Measurements from ENCODE around the gene TAF4. TPM values are rescaled to one million over a fixed set of nuclear protein-coding genes. Genes with fewer than 3 reads are reported as not detected.
"Not testable (repeated sequence)": the region's sequence is repeated elsewhere in the genome, so short reads cannot be mapped to it uniquely, and the experiment has no call there.

TAF4 gene
- total RNA-seq, 1 experiment from 2014 or later: 4.9 TPM

DNA sequence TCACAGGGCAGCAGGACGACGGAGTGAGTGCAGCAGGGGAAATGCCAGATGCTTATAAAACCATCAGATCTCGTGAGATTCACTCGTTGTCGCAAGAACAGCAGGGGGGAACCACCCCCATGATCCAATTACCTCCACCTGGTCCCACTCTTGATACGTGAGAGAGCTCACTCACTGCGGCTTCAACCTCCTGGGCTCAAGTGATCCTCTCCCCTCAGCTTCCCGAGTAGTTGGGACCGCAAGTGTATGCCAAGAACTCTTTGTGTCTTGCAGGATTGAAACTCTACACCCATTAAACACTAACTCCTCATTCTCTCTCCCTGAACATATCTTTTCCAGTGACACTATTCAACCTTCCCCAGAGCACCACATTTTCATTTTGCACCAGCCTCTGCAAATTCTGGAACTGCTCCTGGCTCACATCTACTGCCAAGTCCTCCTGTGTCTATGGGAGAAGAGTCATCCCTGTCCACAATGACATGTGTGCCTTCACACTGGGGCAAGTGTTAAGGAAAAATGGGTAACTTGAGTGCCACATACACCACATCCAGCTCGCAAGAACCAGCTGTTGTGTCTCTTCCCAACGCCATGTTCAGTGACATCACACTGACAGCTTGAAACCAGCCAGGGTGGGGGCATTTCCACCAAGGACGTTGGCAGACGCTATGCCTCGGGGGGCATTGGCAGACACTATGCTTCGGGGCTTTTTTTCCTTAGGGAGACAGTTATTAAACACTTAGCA, 14.7 kb upstream of the TAF4 start:
- no peak for DNase-seq (ENCODE audit: low spot score)

DNA sequence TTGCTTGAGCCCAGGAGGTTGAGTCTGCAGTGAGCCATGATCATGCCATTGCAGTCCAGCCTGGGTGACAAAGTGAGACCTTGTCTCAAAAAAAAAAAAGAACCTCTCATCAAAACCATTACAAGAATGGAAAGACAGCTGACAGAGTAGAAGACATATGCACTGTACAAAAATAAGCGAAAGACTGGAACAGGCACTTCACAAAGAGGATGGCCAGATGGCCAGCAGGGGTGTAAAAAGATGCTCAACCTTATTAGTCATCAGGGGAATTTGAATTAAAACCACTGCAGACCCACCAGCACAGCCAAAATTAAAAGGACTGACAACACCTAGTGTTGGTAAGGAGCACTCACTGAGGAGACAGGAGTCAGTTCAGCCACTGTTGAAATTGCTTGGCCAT, 13.5 kb upstream of the TAF4 start:
- DNase-seq (ENCODE audit: low spot score): no peak

DNA sequence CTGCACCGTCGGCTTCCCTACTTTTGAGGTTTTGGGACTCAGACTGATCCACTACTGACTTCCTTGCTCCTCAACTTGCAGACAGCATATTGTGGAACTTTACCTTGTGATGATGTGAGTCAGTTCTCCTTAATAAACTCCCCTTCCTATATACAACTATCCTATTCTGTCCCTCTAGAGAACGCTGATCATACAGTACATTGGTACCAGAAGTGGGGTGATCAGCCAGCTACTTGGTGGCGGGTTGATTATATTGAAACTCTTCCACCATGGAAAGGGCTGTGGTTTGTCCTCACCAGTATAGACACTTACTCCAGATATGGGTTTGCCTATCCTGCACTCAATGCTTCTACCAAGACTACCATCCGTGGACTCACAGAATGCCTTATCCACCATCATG, 7.6 kb upstream of the TAF4 start:
- DNase-seq (ENCODE audit: low spot score): no peak

DNA sequence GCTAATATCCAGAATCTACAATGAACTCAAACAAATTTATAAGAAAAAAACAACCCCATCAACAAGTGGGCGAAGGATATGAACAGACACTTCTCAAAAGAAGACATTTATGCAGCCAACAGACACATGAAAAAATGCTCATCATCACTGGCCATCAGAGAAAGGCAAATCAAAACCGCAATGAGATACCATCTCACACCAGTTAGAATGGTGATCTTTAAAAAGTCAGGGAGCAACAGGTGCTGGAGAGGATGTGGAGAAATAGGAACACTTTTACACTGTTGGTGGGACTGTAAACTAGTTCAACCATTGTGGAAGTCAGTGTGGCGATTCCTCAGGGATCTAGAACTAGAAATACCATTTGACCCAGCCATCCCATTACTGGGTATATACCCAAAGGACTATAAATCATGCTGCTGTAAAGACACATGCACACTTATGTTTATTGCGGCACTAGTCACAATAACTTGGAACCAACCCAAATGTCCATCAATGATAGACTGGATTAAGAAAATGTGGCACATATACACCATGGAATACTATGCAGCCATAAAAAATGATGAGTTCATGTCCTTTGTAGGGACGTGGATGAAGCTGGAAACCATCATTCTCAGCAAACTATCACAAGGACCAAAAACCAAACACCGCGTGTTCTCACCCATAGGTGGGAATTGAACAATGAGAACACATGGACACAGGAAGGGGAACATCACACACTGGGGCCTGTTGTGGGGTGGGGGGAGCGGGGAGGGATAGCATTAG, 6.2 kb upstream of the TAF4 start:
- not testable (repeated sequence) for DNase-seq (ENCODE audit: low spot score)

DNA sequence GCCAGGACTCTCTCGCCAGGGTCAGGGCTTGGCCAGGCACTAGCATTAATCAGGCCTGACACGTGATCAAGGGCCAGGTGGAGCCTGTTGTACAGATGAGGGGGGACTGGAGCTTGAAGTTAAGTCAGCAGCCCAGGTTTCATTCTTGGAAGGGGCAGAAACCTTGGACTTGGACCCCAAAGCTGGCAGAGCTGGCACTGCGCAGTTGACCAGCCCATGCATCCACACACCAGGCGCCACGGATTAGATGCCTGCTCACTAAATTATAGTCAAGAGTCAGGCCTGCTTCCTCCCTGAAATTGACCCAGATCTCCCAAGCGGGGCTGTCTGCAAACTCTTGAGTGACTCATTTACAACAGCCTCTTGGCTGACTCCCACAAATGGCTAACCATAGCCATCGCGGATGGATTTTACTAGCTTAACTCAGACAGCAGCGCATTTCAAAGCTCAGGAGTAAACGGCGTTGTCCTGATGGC, 4.1 kb upstream of the TAF4 start:
- no peak for DNase-seq (ENCODE audit: low spot score)

DNA sequence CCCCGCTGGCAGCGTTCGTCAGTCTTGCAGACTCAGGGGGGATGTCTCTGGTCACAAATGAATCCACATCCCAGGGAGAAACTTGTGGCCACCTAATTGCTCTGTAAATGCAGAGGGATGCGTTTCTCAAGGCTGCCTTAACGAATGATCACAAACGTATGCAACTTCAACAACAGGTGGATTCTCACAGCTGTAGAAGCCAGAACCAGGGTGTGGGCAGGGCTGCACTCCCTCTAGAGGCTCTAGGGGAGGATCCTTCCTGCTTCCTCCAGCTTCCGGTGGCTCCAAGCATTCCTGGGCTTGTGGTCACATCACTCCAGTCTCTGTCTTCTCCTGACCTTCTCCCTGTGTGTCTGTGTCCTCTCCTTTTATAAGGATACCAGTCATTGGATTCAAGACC, 3.3 kb upstream of the TAF4 start:
- DNase-seq (ENCODE audit: low spot score): no peak

DNA sequence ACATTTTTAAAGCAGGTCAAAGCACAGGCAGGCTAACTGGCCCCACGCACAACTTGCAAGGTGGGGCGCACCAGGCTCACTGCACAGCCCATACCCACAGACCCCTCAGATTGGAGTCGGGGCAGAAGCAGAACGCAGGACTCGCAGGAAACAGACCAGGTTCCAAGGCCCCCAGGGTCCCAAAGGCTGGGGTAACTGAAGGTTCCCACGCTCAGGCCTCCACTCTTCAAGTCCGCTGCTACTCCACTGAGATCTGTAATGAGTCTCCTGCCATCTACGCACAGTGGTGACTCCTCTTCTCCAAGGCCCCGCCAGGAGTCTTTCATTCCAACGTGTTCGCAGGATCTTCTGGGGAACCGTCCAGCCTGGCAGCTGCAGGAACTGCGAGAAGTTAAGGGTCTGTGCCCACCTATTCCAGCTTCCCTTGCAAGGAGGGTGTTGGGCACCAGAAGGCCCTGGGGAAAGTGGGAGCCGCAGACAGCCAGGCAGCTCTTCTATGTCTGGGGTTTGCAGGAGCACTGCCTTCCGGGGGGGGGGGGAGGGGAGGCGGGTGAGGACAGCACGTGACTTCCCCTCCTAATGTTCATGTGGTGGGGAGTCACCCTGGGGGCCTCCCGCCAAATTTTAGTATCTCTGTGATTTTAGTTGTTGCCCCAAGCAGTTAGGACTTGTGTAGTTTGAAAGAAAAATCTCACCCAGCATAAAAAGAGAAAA, 2.0 kb upstream of the TAF4 start:
- no peak for DNase-seq (ENCODE audit: low spot score)

DNA sequence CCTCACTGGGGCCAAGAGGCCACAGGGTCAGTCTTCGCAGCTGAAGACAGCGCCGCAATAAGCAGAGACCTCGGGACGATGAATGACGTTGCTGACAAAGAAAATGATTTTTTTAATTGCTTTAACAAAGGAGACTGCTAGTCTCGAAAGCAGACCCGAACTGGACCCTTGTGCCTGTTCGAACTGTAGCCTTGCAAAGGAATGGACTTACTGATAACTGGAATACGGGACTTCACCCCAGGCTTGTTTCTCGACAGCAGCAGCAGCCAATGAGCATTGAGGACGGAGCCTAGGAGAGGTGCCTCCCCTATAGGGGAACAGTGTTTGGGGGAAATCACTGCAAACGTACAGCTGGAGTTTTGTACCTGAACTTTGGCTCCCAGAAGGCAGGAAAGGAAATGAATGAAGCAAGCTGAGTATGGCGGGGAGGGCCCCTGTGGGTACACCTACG, 1.3 kb upstream of the TAF4 start:
- DNase-seq (ENCODE audit: low spot score): no peak

DNA sequence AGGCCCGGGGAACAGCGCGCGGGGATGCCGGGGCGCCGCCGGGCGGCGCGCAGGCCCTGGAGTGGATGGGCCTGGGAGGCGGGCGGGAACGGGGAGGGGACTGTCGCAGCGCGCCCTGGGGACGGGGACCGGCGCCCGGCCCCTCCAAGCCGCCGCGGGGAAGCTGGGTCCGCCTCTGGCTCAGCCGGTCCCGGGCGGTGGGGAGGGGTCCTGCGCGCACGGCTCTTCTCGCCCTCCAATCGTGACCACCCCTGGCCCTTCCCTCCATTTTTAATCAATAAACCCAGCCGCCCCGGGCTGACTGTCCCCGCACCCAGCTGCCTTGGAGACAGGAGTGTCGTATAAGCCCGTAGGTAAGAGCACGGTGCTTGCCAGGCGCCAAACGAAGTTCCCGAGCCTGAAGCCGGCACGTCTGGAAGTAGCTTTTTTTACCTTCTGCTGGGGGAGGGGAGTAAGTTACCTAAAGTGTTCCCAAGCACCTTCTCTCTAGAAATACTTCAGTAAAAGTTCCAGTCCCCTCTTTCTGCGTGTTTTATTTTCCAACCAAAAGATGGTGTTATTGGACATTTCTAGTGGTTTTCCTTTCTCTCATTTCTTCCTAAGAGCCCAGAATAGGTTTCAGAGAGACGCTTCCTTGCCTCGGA, 780 bp upstream of the TAF4 start:
- DNase-seq (ENCODE audit: low spot score): no peak

DNA sequence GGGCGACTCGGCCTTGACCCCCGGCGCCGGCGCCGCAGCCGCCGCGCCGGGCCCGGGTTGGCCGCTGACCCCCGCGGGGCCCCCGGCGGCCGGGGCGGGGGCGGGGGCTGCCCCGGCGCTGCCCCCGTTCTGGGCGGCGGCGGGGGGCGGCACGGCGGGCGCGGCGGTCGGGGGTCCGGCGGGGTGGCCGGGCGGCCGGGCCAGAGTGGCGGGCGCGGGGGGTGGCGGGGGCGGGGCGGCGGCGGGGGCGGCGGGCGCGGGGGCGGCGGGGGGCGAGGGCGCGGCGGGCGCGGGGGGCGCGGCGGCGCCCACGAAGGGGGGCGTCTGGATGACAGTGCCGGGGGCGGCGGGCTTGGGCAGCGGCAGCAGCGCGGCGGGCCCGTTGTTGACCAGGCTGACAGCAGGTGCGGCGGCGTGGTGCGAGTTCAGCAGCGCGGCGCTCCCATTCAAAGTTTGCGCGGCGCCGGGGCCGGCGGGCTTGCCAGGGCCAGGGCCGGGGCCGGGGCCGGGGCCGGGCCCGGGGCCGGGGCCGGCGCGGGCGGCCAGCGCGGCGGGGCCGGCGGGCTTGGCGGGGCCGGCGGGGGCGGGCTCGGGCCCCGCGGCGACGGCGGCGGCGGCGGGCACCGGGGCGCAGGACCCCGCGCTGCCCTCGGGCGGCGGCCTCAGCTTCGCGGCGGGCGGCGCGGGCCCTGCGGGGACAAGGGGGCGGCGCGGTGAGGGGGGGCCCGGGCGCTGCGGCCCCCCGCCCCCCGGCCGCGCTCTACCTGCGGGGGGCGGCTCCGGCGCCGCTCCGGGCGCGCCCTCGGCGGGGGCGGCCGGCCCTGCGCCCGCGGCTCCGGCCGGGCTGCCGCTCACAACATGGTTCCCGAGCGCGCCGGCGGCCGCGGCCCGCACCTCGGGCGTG, 659 bp downstream of the TAF4 start:
- no peak for DNase-seq (ENCODE audit: low spot score)

DNA sequence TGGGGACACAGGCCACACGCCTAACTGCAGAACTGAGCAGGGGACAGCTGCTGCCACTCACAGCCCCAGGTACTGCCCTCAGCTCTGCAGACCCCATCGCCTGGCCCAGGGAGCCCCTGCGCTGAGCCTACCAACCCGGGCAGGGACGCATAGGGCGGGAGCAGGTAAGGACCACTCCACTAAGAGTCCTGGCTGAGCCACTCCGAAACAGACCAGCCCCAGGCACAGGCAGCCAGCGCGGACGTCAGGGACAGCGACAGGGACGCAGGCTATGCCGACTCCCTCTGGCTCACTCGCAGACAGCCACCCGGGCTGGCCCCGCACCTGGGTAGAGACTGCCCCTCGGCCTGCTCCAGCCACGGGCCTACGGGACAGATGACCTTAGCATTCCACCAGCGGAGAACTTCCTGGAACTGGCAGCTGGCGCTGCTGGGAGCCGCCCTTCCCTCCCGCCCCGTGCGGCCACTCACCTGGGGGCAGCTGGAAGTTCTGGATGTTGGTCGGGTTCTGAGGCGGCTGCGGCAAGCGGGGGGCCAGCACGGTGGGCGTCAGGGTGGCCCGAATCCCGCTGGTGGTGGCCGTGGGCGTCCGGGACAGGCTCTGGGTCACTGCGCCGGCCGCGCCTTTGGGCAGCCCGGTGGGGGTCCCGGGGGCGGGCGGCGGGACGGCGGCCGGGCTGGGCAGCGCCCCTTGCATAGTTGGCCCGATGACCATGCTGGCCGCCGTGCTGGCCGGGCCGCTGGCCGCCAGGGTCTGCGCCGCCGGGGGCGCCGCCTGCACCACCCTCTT, 1.5 kb downstream of the TAF4 start:
- no peak for DNase-seq (ENCODE audit: low spot score)

DNA sequence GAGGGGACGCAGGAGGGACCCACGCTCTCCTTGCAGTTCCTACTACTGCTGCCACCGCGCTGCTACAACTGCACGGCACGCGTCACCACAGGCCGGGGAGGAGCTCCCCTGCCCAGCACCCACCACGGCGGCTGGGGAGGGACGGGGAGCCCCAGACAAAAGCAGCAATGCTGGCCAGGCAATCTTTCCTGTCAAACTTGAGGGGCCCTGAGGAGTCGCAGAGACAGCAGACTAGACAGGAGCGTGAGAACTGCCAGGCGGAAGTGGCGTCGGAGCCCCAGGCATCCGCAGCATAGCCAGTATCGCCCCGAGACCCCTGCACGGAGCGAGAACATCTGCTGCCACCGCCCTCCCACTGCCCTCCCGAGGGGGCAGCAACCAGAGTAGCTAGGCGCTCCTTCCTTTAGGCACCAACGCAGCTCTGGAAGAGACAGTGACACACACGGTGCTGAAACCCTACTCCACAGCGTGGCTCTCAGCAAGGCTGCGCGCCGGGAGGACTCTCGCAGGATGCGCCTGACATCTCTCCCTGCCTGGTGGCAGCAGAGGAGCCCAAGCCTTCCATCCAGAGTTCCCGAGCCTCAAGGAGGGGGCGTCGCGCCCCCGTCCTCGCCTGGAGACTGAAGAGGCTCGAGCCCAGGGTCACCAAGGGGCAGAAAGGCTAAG, 2.2 kb downstream of the TAF4 start:
- DNase-seq (ENCODE audit: low spot score): no peak

DNA sequence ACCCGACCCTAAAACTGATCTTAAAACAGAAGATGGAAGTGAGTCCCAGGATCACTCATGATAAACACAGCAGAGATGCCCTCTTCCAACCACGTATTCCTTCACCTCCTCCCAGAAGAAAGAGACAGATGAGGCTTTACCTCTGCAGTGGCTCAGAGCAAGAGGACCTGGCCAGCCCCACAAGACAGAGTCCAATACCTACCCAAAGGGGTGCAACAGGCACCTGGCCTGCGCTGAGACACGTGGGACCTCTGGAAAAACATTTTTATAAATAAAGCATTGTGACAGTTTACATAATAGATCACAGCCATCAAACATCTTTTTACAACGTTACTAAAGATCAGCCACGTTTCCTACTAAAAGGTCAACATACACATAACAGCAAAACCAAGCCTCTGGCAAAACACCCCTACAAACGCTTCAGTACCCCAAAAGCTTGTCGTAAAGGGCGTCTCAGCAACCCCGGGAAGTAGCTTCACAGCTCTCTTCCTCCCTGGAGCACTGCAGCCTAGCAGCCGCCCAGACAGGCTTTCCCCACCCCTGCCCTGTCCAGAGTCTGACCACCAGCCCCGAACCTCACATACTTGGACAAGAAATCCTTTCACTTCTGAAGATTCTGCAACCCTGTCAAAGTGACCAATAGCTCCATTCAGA, 2.9 kb downstream of the TAF4 start:
- DNase-seq (ENCODE audit: low spot score): no peak

DNA sequence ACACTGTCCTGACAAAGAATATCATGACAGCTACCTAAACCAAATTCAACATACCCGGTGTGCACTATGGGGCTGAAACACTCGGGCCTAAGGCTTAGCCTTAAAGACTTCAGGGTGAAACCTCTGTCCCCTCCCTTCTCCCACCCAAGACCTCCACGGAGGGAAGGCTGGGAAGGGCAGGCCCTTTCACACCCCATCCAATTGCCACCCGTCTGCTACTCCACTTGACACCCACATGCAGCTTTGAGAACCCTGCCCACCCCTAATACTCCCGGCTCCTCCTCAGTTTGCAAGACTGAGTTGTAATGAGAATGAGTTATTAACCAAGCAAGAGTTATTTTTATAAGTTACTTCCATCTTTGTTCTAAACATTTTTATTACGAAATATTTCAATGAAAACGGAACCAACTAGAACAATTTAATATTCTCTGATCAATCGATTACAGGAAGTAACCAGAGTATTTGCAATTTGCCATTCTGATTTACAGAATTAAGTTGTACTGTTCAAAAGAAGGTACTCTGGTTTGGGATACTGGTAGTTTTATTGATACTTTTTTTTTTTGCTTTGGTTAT, 3.7 kb downstream of the TAF4 start:
- DNase-seq (ENCODE audit: low spot score): no peak

DNA sequence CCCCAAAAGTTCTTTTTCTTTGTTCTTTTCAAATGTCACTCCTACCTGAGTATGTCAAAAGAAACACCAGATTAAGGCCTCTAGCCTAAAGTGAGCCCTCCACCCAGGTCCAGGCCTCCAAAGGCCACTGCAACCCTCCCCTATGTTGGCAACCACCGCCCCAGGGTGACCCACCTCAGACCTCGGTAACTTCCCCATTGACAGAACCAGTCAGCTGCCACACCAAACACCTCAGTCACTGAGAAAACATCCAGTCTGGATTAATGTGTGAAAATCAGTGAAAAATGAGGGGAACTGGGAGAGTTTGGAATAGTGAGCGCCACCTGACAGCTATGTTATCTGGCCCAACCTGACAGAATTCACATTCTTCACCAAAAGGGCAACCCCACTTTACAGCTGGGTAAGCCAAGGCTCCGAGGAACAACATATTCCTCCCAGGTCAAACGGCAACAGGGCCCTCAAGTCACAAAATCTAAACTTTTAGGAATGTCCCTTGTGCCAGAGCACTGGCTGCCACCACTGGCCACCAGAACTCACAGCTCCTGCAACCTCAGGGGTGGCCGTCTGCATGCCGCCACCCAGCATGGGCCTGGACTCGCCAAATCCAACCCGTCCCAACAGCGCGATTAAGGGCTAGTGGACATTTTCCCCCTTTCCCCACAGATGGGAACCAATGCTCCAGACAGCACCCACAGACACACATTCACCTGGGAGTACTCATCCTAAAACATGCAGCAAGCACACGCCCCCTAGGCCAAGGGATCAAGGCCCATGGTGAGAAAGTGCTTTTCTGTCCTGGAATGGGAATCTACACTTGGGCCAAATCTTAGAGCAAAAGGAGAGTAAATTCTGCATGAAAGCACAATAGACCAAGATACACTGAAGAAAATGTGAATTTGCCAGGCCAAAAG, 4.8 kb downstream of the TAF4 start:
- DNase-seq (ENCODE audit: low spot score): no peak

DNA sequence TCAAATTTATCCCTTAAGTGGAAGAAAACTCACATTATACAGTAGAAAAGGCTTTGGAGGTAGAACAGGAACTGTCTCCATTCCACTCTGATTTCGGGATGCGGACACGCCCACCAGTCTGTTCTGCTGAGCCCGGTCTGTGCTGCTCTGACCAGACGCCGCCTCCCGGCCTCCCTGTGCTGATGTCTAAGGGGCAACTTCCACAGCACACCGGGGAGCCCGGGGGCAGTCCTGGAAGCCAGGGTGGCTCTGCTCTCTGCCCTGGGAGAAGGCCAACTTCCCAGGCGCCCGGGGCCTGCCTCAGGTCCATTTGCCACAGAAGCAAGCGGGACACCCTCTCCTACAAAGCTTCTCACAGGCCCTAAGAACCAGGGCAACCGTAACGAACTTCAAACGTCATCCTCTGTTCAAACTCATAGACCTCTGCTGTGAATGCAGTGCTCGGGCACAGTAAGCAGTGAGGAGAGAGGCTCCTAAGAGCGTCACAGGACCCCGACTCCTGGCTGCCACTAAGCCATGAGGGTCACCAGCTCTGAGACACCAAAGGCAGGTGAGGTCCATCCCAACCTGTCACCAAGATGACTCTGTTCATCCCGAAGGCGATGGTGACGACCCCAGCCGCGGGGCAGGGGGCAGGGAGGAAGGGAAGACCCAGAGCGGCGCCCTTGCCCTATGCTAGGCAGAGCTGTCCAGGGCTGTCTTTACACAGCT, 5.6 kb downstream of the TAF4 start:
- no peak for DNase-seq (ENCODE audit: low spot score)

DNA sequence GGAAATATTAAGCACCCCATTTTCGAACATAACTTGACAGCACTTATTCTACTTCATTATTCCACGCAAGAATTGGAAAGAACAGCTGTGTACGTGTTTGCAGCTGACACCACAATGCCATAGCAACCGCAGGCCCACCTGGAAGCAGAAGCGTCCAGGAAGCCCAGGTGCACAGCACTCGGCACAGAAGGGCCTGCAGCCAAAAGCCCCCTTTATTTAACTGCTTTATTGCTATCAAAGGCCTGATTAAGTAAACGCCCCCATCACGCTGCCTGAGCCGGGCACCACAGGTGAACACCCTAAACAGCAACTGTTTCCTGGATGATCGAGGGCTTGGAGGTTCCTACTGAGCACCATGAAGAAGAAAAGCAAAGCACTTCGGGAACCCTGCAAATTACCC, 6.3 kb downstream of the TAF4 start:
- no peak for DNase-seq (ENCODE audit: low spot score)
